GM18907 (cell line): ENCODE data around the gene SSH2.
"Not testable (repeated sequence)": the region's sequence is repeated elsewhere in the genome, so short reads cannot be mapped to it uniquely, and the experiment has no call there.

ENCODE experiments used
- ATAC-seq: cut with Tn5 transposase; IDR thresholded peaks from one replicate; pipeline ENCODE4 v1.9.1; 2021; ENCODE audit warnings: mild to moderate bottlenecking, moderate library complexity; ENCODE audit not compliant: unreplicated experiment

Gene SSH2

GRCh38 chr17:29749045-29749825 lies 180.8 kb downstream of the SSH2 start:
- no peak for ATAC-seq

- ATAC-seq, result no peak
Observed at GRCh38 chr17:29748400-29748799, 181.6 kb downstream of the SSH2 start.

- ATAC-seq, result no peak
Observed at GRCh38 chr17:29747660-29748059, 182.4 kb downstream of the SSH2 start.

- ATAC-seq, result no peak
Observed at GRCh38 chr17:29746669-29747068, 183.4 kb downstream of the SSH2 start.

- no peak for ATAC-seq
Observed at GRCh38 chr17:29744121-29744520, 185.9 kb downstream of the SSH2 start.

- ATAC-seq, result no peak
Observed at GRCh38 chr17:29742210-29742513, 187.9 kb downstream of the SSH2 start.

GRCh38 chr17:29740017-29740416 lies 190.0 kb downstream of the SSH2 start:
- no peak for ATAC-seq

- ATAC-seq, result no peak
Observed at GRCh38 chr17:29734640-29735039, 195.4 kb downstream of the SSH2 start.

- no peak for ATAC-seq
Observed at GRCh38 chr17:29733166-29733565, 196.9 kb downstream of the SSH2 start.

- ATAC-seq, result no peak
Observed at GRCh38 chr17:29732613-29733012, 197.4 kb downstream of the SSH2 start.

- ATAC-seq, result no peak
Observed at GRCh38 chr17:29732209-29732608, 197.8 kb downstream of the SSH2 start.

GRCh38 chr17:29731589-29731929 lies 198.5 kb downstream of the SSH2 start:
- no peak for ATAC-seq

GRCh38 chr17:29728490-29728889 lies 201.5 kb downstream of the SSH2 start:
- no peak for ATAC-seq

- ATAC-seq, result no peak
Observed at GRCh38 chr17:29726715-29727252, 203.2 kb downstream of the SSH2 start.

- ATAC-seq, result not testable (repeated sequence)
Observed at GRCh38 chr17:29725408-29725807, 204.6 kb downstream of the SSH2 start.

GRCh38 chr17:29723278-29724047 lies 206.6 kb downstream of the SSH2 start:
- peak; percentile 43 for ATAC-seq

- ATAC-seq, result peak; percentile 64
Observed at GRCh38 chr17:29722411-29723198, 207.4 kb downstream of the SSH2 start.

GRCh38 chr17:29720551-29720950 lies 209.5 kb downstream of the SSH2 start:
- ATAC-seq, result no peak

- ATAC-seq, result no peak
Observed at GRCh38 chr17:29719469-29719868, 210.6 kb downstream of the SSH2 start.

- no peak for ATAC-seq
Observed at GRCh38 chr17:29718446-29719039, 211.5 kb downstream of the SSH2 start.

GRCh38 chr17:29717817-29718216 lies 212.2 kb downstream of the SSH2 start:
- ATAC-seq, result no peak
